Tibial nerve (tissue), 4 donors: ENCODE measurements around the gene PNCK. TPM values are rescaled to one million over a fixed set of nuclear protein-coding genes. Genes with fewer than 3 reads are reported as not detected.

ENCODE experiments used
- DNase-seq, 2 donors: peaks; one replicate each; pipeline ENCODE4 v3.0.0-alpha.2; 2019; ENCODE audit warnings: low spot score in 2 of 2
- H3K27ac ChIP-seq, 4 donors: fragments of 200-600 bp; sonication (generic) in 3 of 4; one replicate each; pipeline ENCODE4 v1.5.1; 2017 to 2019; ENCODE audit warnings: mild to moderate bottlenecking in 1 of 4
- H3K27me3 ChIP-seq, 2 donors: fragments of 200-600 bp; sonication (generic) in 1 of 2; one replicate each; pipeline versions ENCODE4 v1.5.1 to v1.6.0; 2017 to 2019
- H3K36me3 ChIP-seq, 3 donors: fragments of 200-600 bp; sonication (generic); one replicate each; pipeline ENCODE4 v1.5.1; 2018 to 2019
- H3K4me1 ChIP-seq, 4 donors: fragments of 200-600 bp; sonication (generic) in 3 of 4; one replicate each; pipeline ENCODE4 v1.5.1; 2017 to 2019
- H3K4me3 ChIP-seq, 4 donors: fragments of 200-600 bp; sonication (generic) in 3 of 4; one replicate each; pipeline ENCODE4 v1.5.1; 2017 to 2019; ENCODE audit warnings: mild to moderate bottlenecking in 1 of 4, moderate library complexity in 1 of 4
- H3K9me3 ChIP-seq, 4 donors: fragments of 200-600 bp; sonication (generic) in 3 of 4; one replicate each; pipeline ENCODE4 v1.5.1; 2017 to 2019
- CTCF ChIP-seq, 5 experiments: fragments of 200-600 bp in 3 of 5; fragments of 450-650 bp in 2 of 5; sonication (generic) in 3 of 5; IDR thresholded peaks; one replicate each; pipeline ENCODE4 v1.5.1; 2016 to 2019; ENCODE audit warnings: antibody characterized with exemption in 5 of 5, mild to moderate bottlenecking in 3 of 5, moderate library complexity in 2 of 5
- EP300 ChIP-seq, 2 donors: sonication (generic); formaldehyde crosslinking; IDR thresholded peaks; one replicate each; pipeline ENCODE4 v1.6.1; 2017; ENCODE audit warnings: antibody characterized with exemption in 2 of 2, mild to moderate bottlenecking in 1 of 2
- POLR2A ChIP-seq, 2 donors: fragments of 450-650 bp; IDR thresholded peaks; one replicate each; pipeline ENCODE4 v1.6.1; 2017; ENCODE audit warnings: antibody characterized with exemption in 2 of 2, mild to moderate bottlenecking in 2 of 2, moderate library complexity in 2 of 2
- WGBS, 2 donors: methylation state at CpG; one replicate each; pipeline ENCODE4 v1.1.5; 2018; 5-methylcytosine and 5-hydroxymethylcytosine counted together
- total RNA-seq, 4 donors: library from RNA; depleted of rRNA; stranded (reverse); fragments of >200 nt; gene quantifications; one replicate each; pipeline ENCODE4 v1.1.0, GENCODE V29; 2016

Gene PNCK
- total RNA-seq, 4 donors from 2014 or later, result 0.63 to 4.5 (median 3.6) TPM; not detected in 1

DNA sequence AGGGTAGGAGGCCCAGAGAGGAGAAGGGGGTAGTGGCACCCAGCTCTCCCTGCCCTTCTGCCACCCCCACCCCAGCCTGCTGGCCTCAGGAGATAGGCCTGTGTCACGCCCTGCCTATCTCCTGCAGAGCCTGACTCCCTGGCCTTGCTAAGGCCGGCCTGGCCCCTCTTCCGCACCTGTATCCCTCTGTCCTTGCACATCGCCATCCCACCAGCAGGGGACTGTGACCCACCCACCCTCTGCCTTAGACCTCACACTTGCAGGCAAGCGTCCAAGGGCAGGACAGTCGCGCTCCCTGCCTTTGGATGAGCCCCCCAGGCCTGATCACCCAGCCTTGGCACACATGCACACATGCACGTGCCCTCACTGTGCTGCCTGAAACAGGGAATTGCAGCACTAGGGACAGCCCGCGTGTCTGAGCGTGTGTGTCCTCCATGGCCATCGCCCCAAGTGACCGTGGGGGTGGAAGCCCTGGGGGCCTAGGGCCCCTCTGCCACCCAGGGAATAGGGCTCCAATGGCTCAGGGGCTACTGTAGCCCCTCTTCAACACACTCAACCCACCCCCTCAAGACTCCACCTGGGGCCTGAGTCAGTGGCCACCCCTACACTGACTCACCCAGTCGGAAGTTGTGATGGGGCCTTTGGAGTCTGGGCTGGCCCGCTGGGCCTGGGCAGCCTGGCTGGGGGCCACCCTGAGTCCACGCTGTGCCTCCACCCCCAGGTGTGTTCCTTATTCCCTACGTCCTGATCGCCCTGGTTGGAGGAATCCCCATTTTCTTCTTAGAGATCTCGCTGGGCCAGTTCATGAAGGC is 16.2 kb upstream of the PNCK start:
- peak overlapping the region in 3 of 4 donors; percentile 15 to 64 (median 23) for H3K4me3 ChIP-seq
- H3K4me1 ChIP-seq, result peaks cover 0 to 14% (median 0%) of the 10 kb centered on the region in 4 donors
- WGBS, 2 donors, result 48 to 86% methylated on average over 9 to 17 of the region's 19 CpGs
- peak overlapping the region in 3 of 4 donors; percentile 65 to 88 (median 72) for H3K27ac ChIP-seq
- peaks cover 0 to 13% (median 0%) of the 10 kb centered on the region in 3 donors for H3K36me3 ChIP-seq
- no peaks in the 10 kb centered on the region for H3K27me3 ChIP-seq
- TF ChIP-seq EP300 (IDR thresholded peaks at IDR 0.05) (no peak), POLR2A (IDR thresholded peaks at IDR 0.05) (no peak), CTCF (IDR thresholded peaks at IDR 0.05) (no peak)
- DNase-seq, result no peak
- H3K9me3 ChIP-seq, result no peaks in the 10 kb centered on the region

DNA sequence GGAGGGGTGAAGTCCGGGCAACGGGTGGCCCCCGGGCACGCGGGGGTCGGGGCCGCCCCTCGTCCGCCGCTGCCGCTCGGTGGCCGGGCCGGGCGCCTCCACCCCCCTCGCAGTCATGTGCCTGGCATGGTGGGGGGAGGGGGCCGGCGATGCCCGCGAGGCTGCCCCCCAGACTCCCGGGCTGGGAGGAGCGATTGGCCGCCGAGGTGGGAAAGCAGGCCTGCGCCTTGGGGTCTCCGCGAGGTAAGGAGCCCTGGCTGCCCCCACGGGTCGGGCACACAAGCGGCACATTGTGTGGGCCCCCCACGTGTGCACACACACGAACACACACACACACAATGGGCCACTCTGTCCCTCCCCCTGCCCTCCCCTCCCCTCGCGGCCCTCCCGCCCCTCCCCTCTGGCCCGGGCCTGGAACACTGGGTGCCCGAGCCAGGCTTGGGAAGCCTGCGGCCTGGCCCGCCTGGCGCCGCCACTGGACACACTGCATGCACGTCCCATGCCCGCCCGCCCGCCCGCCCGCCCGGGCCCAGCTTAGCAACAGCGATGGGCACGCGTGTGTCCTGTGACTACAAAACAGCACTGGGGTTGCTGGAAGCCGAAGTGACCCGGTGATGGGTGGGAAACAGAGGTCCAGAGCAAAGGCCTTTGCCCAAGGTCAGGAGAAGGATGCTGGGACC is 15.4 kb upstream of the PNCK start:
- no peak for DNase-seq
- Histone ChIP-seq H3K36me3 (peaks cover 0 to 5% (median 0%) of the 10 kb centered on the region in 3 donors), H3K9me3 (no peaks in the 10 kb centered on the region), H3K4me3 (peak overlapping the region; percentile 15 to 64 (median 31)), H3K4me1 (peaks cover 0 to 14% (median 0%) of the 10 kb centered on the region in 4 donors), H3K27me3 (no peaks in the 10 kb centered on the region), H3K27ac (peak overlapping the region; percentile 65 to 88 (median 74))
- WGBS, 2 donors, result 14 to 39% methylated on average over 7 to 12 of the region's 53 CpGs
- no peak for TF ChIP-seq POLR2A (IDR thresholded peaks at IDR 0.05)
- TF ChIP-seq EP300 (IDR thresholded peaks at IDR 0.05), result no peak
- TF ChIP-seq CTCF (IDR thresholded peaks at IDR 0.05), result no peak

- 35% methylated on average over 8 of the region's 57 CpGs; no CpG with 5 or more reads in 1 of the 2 donors for WGBS, 2 donors
- Histone ChIP-seq H3K4me3 (peak overlapping the region in 3 of 4 donors; percentile 23 to 64 (median 39)), H3K27ac (peak overlapping the region; percentile 36 to 88 (median 71)), H3K36me3 (no peaks in the 10 kb centered on the region), H3K27me3 (no peaks in the 10 kb centered on the region), H3K4me1 (peaks cover 0 to 14% (median 0%) of the 10 kb centered on the region in 4 donors), H3K9me3 (no peaks in the 10 kb centered on the region)
- no peak for DNase-seq
- no peak for TF ChIP-seq CTCF (IDR thresholded peaks at IDR 0.05)
- no peak for TF ChIP-seq POLR2A (IDR thresholded peaks at IDR 0.05)
Observed at GRCh38 chrX:153688506-153688905, 14.9 kb upstream of the PNCK start.

GRCh38 chrX:153688071-153688470 is 14.5 kb upstream of the PNCK start:
- DNase-seq, result no peak
- Histone ChIP-seq H3K4me1 (peaks cover 0 to 14% (median 0%) of the 10 kb centered on the region in 4 donors), H3K27me3 (no peaks in the 10 kb centered on the region), H3K9me3 (no peaks in the 10 kb centered on the region), H3K27ac (no peak overlapping the region), H3K36me3 (no peaks in the 10 kb centered on the region), H3K4me3 (peak overlapping the region in 1 of 4 donors; percentile 64)
- 2 to 39% methylated on average over 11 to 17 of the region's 69 CpGs for WGBS, 2 donors
- TF ChIP-seq POLR2A (IDR thresholded peaks at IDR 0.05) (no peak), EP300 (IDR thresholded peaks at IDR 0.05) (no peak), CTCF (IDR thresholded peaks at IDR 0.05) (no peak)
